Kidney (tissue), 14 donors: Measurements from ENCODE around the gene PTGFRN. TPM values are rescaled to one million over a fixed set of nuclear protein-coding genes. Genes with fewer than 3 reads are reported as not detected.

Experiments
- DNase-seq, 5 donors: peaks; one replicate each; pipeline ENCODE4 v3.0.0-alpha.2; 2013 to 2020
- FAIRE-seq: peaks from 2 replicates; lab custom pipeline; 2012; peaks lifted over from hg19 to GRCh38; lab: Jason Lieb, UNC
- H3K27ac ChIP-seq, 2 donors: one replicate each; pipeline ENCODE4 v1.7.0; 2013; ENCODE audit warnings: low read depth in 2 of 2, low read length in 2 of 2, inconsistent platforms in 1 of 2
- H3K27me3 ChIP-seq: one replicate; pipeline ENCODE4 v1.7.1; 2013; ENCODE audit warnings: low read length, inconsistent platforms; ENCODE audit not compliant: control insufficient read depth, insufficient read depth
- H3K36me3 ChIP-seq, 3 donors: one replicate each; pipeline versions ENCODE4 v1.7.0 to v1.7.1; 2013; ENCODE audit warnings: low read length in 3 of 3, control low read depth in 1 of 3, inconsistent platforms in 1 of 3; ENCODE audit not compliant: insufficient read depth in 3 of 3, control insufficient read depth in 2 of 3
- H3K4me1 ChIP-seq, 3 donors: one replicate each; pipeline versions ENCODE4 v1.7.0 to v1.7.1; 2013; ENCODE audit warnings: low read length in 3 of 3, inconsistent platforms in 1 of 3, low read depth in 1 of 3; ENCODE audit not compliant: control insufficient read depth in 2 of 3, insufficient read depth in 2 of 3
- H3K4me3 ChIP-seq, 3 donors: one replicate each; pipeline versions ENCODE4 v1.7.0 to v1.8.1; 2013; ENCODE audit warnings: low read length in 3 of 3, control low read depth in 1 of 3, inconsistent platforms in 1 of 3
- H3K9ac ChIP-seq, 3 donors: one replicate each; pipeline versions ENCODE4 v1.7.0 to v1.7.1; 2013; ENCODE audit warnings: low read length in 3 of 3, control low read depth in 1 of 3, inconsistent platforms in 1 of 3
- H3K9me3 ChIP-seq, 3 donors: one replicate each; pipeline versions ENCODE4 v1.7.0 to v1.7.1; 2013; ENCODE audit warnings: low read length in 3 of 3, control low read depth in 1 of 3, inconsistent platforms in 1 of 3; ENCODE audit not compliant: control insufficient read depth in 2 of 3, insufficient read depth in 1 of 3
- intact Hi-C: fragments of 100-400 bp; cut with DNase I; formaldehyde crosslinking; loops from one replicate; pipeline ENCODE4 v1.11.1; 2022
- polyA plus RNA-seq: library from polyadenylated mRNA; stranded (reverse); fragments of 350-450 nt; fragmentation: Illumina TruSeq; extraction: RNeasy Lipid Tissue Mini Kit (QIAGEN cat#74804); gene quantifications from one replicate; pipeline ENCODE4 v1.2.3, GENCODE V29; 2014; ENCODE audit warnings: low read depth, low replicate concordance; ENCODE audit not compliant: insufficient read depth
- total RNA-seq: library from RNA; stranded (reverse); fragmentation: NEBNext Ultra II Directional; extraction: Animal tissue kit (Norgen Biotek cat#: 25700); gene quantifications from one replicate; pipeline ENCODE4 v1.2.1, GENCODE V29; 2021
- TF ChIP-seq, protein P1 (sequence below): IDR thresholded peaks from 3 replicates; pipeline ENCODE4 v1.5.1; 2012; ENCODE audit warnings: mild to moderate bottlenecking, moderate library complexity, borderline replicate concordance; ENCODE audit not compliant: insufficient read depth; ENCODE audit errors: extremely low read depth
- donor health status: control.
- donor health status: control.
- donor health status: control.
- donor health status: control.
- donor health status: control.
- donor health status: DM: yes; HTN: yes; CAD: no.
- donor health status: Normal renal cell carcinoma (clear cell type).

Gene PTGFRN
- total and polyA plus RNA-seq, 2 donors from 2014 or later, result 16.4 to 44.8 TPM

DNA sequence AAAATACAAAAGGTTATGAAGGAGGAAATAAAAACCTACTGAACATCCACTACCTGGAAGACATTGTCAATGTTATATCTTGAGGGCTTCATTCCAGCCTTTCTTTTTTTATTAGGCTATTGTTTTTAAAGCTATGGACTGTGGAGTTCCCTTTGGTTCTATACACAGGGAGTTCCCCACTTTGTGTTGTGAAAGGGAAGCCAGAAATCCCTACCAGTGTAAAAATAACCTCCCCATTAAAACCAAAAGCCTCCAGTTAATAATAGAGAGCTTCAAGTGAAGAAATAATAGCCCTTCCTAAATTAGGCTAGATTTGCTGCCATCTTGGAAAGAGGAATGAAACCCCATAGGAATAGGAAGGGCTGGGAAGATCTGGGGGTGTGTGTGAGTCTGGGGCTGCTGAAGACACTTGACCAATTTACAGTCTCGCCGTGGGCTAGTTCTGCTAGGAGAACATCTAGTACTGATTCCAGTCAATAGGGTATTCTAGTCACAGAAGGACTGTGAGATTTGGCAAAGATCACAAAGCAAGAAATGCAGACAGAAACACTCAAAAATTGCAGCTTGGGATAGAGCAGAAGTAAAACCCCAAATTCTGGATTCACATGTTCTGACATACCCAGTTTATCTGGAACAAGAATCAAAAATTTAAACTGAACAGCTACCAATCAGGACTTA lies 32.4 kb upstream of the PTGFRN start:
- Histone ChIP-seq H3K27me3 (no peaks in the 10 kb centered on the region), H3K27ac (no peak overlapping the region), H3K9me3 (no peaks in the 10 kb centered on the region), H3K36me3 (no peaks in the 10 kb centered on the region), H3K4me1 (peaks cover 5 to 12% (median 9%) of the 10 kb centered on the region in 3 donors), H3K9ac (peak overlapping the region in 1 of 3 donors; percentile 19), H3K4me3 (peak overlapping the region in 2 of 3 donors; percentile 45 to 66)
- intact Hi-C loops, result no loop called here
- DNase-seq (no peak), FAIRE-seq (no peak)
- TF ChIP-seq, protein P1, sequence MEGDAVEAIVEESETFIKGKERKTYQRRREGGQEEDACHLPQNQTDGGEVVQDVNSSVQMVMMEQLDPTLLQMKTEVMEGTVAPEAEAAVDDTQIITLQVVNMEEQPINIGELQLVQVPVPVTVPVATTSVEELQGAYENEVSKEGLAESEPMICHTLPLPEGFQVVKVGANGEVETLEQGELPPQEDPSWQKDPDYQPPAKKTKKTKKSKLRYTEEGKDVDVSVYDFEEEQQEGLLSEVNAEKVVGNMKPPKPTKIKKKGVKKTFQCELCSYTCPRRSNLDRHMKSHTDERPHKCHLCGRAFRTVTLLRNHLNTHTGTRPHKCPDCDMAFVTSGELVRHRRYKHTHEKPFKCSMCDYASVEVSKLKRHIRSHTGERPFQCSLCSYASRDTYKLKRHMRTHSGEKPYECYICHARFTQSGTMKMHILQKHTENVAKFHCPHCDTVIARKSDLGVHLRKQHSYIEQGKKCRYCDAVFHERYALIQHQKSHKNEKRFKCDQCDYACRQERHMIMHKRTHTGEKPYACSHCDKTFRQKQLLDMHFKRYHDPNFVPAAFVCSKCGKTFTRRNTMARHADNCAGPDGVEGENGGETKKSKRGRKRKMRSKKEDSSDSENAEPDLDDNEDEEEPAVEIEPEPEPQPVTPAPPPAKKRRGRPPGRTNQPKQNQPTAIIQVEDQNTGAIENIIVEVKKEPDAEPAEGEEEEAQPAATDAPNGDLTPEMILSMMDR, result no peak

DNA sequence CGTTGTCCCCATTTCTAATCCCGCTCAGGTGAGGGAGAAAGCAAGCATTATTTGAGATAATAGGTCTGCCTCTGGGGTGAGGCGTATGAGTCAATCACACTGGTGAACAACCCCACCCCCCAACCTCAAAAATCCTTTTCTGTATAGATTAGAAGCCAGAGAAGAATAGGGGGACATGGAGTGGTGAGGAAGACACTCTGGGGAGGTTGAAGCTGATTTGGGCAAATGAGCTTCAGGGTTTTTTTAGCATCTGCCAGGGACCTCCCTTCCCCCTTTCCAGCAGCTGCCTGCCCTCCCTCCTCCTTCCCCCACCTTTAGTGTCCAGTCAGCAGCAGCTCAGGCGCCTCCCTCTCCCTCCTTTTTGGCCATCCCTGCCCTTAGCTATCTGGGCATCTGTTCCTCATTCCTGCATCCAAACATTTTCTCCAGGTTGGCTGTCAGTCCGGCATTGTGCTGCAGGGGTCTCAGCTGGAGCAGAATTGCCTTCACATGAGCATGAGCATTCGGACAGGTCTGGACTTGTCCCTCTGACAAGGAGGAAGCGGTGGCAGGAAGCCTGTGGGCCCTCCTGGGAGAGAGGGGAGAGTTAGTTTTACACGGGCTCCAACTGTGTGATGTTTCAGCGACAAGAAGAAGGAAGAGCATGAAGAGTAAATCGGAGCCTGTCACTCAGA lies 30.8 kb upstream of the PTGFRN start:
- Histone ChIP-seq H3K9me3 (no peaks in the 10 kb centered on the region), H3K4me1 (peaks cover 5 to 12% (median 9%) of the 10 kb centered on the region in 3 donors), H3K4me3 (peak overlapping the region in 2 of 3 donors; percentile 45 to 66), H3K27ac (no peak overlapping the region), H3K27me3 (no peaks in the 10 kb centered on the region), H3K9ac (no peak overlapping the region), H3K36me3 (no peaks in the 10 kb centered on the region)
- no peak for FAIRE-seq
- TF ChIP-seq, protein P1, result no peak
- peak in 4 of 5 donors; percentile 46 to 76 (median 56) for DNase-seq
- intact Hi-C loops, result no loop called here

DNA sequence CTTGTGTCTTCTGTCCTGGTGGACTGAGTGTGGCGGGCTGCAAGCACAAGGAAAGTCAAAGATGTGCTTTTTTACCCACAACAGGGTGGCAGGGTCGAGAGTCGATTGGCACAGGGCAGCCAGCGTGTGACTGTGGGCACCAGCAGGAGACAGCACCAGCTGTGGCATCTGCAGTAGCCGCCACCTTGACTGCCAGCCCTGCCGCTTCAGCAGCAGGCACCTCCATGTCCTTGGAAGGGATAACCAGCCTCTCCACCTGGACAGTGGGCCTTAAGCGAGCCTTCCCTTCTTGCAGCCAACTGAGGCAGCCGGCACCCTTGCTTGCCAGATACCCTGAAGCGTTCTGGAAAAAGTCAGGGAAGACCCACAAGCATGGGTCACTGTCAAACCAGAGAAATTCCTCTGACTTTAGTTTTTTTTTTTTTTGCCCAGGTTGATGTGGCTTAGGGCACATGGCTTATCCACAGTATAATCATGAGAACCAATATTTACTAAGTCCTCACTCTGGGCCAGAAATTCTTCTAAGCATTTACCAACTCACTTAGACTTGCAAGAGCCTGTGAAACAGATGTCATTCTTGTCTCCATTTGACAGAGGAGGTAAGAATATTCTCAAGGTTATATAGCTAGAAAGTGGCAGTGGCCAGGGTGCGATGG lies 30.1 kb upstream of the PTGFRN start:
- no peak overlapping the region for H3K4me3 ChIP-seq
- H3K4me1 ChIP-seq, result peaks cover 5 to 12% (median 9%) of the 10 kb centered on the region in 3 donors
- FAIRE-seq (no peak), DNase-seq (no peak)
- no peaks in the 10 kb centered on the region for H3K27me3 ChIP-seq
- no peak overlapping the region for H3K27ac ChIP-seq
- H3K9me3 ChIP-seq, result no peaks in the 10 kb centered on the region
- intact Hi-C loops, result no loop called here
- no peak overlapping the region for H3K9ac ChIP-seq
- H3K36me3 ChIP-seq, result no peaks in the 10 kb centered on the region
- TF ChIP-seq, protein P1, result no peak
